Lung (tissue), 12 donors: ENCODE measurements around the gene EFCAB5. TPM values are rescaled to one million over a fixed set of nuclear protein-coding genes. Genes with fewer than 3 reads are reported as not detected.

Experiments used
- ATAC-seq: fragments of 200-7000 bp; cut with Tn5 transposase; one replicate; pipeline ENCODE4 v1.9.1; 2020; ENCODE audit warnings: moderate number of reproducible peaks; ENCODE audit not compliant: insufficient read depth, low FRiP score
- DNase-seq, 3 donors: peaks; one replicate each; pipeline ENCODE4 v3.0.0-alpha.2; 2013 to 2017
- H3K27ac ChIP-seq, 2 donors: one replicate each; pipeline ENCODE4 v1.5.1; 2013; ENCODE audit warnings: mild to moderate bottlenecking in 2 of 2, moderate library complexity in 2 of 2, control low read depth in 1 of 2, inconsistent platforms in 1 of 2, low read depth in 1 of 2, low read length in 1 of 2
- H3K27me3 ChIP-seq, 3 donors: one replicate each; pipeline ENCODE4 v1.5.1; 2013; ENCODE audit warnings: low read length in 2 of 3; ENCODE audit not compliant: control insufficient read depth in 3 of 3, insufficient read depth in 3 of 3
- H3K36me3 ChIP-seq, 4 donors: one replicate each; pipeline ENCODE4 v1.5.1; 2013; ENCODE audit warnings: low read length in 4 of 4, mild to moderate bottlenecking in 1 of 4, moderate library complexity in 1 of 4; ENCODE audit not compliant: control insufficient read depth in 4 of 4, insufficient read depth in 4 of 4
- H3K4me1 ChIP-seq, 5 donors: one replicate each; pipeline ENCODE4 v1.5.1; 2013; ENCODE audit warnings: low read length in 5 of 5, mild to moderate bottlenecking in 2 of 5, moderate library complexity in 1 of 5; ENCODE audit not compliant: control insufficient read depth in 5 of 5, insufficient read depth in 5 of 5
- H3K4me3 ChIP-seq: one replicate; pipeline ENCODE4 v1.5.1; 2013; ENCODE audit warnings: mild to moderate bottlenecking, control low read depth, moderate library complexity
- H3K9ac ChIP-seq, 2 donors: one replicate each; pipeline ENCODE4 v1.5.1; 2013; ENCODE audit warnings: low read length in 2 of 2, control low read depth in 1 of 2; ENCODE audit not compliant: insufficient read depth in 1 of 2
- H3K9me3 ChIP-seq, 4 donors: one replicate each; pipeline ENCODE4 v1.5.1; 2013; ENCODE audit warnings: low read length in 3 of 4, mild to moderate bottlenecking in 1 of 4, moderate library complexity in 1 of 4; ENCODE audit not compliant: control insufficient read depth in 4 of 4, insufficient read depth in 3 of 4
- whole genome bisulfite sequencing, 2 donors: extraction: QIAGEN DNeasy Blood & Tissue Kit; methylation state at CpG; one replicate each; pipeline ENCODE4 v1.1.7; 2013; 5-methylcytosine and 5-hydroxymethylcytosine counted together
- polyA plus RNA-seq, 2 donors: library from polyadenylated mRNA; stranded (reverse); fragments of 200-250 nt; gene quantifications; one replicate each; pipeline ENCODE4 v1.2.1, GENCODE V29; 2013
- total RNA-seq, 2 donors: library from RNA; depleted of rRNA in 1 of 2; stranded (reverse); fragments of >200 nt in 1 of 2; gene quantifications; one replicate each; pipeline ENCODE4 v1.2.1, GENCODE V29; 2014 to 2021
- TF ChIP-seq, protein P1 (sequence below): IDR thresholded peaks from 2 replicates; pipeline ENCODE4 v1.5.1; 2012; ENCODE audit warnings: mild to moderate bottlenecking; ENCODE audit errors: control extremely low read depth, extremely low read depth
- donor health status: control.
- donor health status: control.
- donor health status: Bipolar disorder and iron deficiency.
- donor health status: healthy.
- donor health status: DM: yes; HTN: yes; CAD: no.

EFCAB5 gene
- total and polyA plus RNA-seq, 4 donors: 0.09 to 2.2 (median 0.42) TPM

DNA sequence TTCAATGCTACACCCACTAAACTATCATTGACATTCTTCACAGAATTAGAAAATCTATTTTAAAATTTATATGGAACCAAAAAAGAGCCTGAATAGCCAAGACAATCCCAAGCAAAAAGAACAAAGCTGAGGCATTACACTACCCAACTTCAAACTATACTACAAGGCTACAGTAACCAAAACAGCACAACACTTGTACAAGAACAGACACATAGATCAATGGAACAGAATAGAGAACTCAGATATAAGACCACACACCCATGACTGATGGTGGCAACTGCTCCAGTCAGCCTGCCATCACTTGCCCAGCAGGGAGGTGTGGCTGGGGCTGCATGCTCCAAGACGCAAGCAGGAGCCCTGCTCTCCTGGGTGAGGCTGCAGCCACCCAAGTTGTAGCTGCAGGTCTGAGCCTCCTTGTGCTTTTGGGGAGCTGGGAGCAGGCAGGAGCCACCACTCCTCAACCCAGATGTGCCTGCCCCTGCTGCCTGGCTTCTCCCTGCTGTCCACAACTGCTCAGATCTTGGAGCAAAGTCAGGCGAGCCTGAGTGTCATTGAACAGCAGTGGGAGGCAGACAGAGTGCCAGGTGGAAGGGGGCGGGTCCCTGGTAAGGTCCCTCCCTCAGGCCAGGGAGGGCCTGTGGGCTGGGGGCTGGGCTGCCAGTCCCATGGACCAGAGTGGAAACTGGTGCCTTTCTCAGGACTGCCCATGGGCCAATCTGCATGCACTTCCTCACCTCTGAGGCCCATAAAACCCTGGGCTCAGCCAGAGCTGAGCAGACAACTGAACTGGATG lies 36.2 kb upstream of the EFCAB5 start:
- no peak overlapping the region for H3K4me3 ChIP-seq
- ATAC-seq: no peak

GRCh38 chr17:29905879-29906167 lies 35.6 kb upstream of the EFCAB5 start:
- Histone ChIP-seq H3K4me3 (no peak overlapping the region), H3K36me3 (no peaks in the 10 kb centered on the region), H3K4me1 (peaks cover 0 to 2% (median 0%) of the 10 kb centered on the region in 5 donors), H3K27me3 (no peaks in the 10 kb centered on the region), H3K9ac (no peak overlapping the region), H3K27ac (no peak overlapping the region), H3K9me3 (no peaks in the 10 kb centered on the region)
- no peak for DNase-seq
- 98 to 100% methylated on average over 3 of the region's 3 CpGs for WGBS, 2 donors
- TF ChIP-seq, protein P1, sequence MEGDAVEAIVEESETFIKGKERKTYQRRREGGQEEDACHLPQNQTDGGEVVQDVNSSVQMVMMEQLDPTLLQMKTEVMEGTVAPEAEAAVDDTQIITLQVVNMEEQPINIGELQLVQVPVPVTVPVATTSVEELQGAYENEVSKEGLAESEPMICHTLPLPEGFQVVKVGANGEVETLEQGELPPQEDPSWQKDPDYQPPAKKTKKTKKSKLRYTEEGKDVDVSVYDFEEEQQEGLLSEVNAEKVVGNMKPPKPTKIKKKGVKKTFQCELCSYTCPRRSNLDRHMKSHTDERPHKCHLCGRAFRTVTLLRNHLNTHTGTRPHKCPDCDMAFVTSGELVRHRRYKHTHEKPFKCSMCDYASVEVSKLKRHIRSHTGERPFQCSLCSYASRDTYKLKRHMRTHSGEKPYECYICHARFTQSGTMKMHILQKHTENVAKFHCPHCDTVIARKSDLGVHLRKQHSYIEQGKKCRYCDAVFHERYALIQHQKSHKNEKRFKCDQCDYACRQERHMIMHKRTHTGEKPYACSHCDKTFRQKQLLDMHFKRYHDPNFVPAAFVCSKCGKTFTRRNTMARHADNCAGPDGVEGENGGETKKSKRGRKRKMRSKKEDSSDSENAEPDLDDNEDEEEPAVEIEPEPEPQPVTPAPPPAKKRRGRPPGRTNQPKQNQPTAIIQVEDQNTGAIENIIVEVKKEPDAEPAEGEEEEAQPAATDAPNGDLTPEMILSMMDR: no peak
- ATAC-seq: no peak

More for the DNA sequence above, 36.2 kb upstream of the EFCAB5 start:
- 96 to 100% methylated on average over 3 of the region's 3 CpGs for WGBS, 2 donors
- Histone ChIP-seq H3K27me3 (no peaks in the 10 kb centered on the region), H3K9me3 (no peaks in the 10 kb centered on the region), H3K27ac (no peak overlapping the region), H3K36me3 (no peaks in the 10 kb centered on the region), H3K4me1 (peaks cover 0 to 2% (median 0%) of the 10 kb centered on the region in 5 donors), H3K9ac (no peak overlapping the region)
- TF ChIP-seq, protein P1: no peak
- no peak for DNase-seq

- WGBS, 2 donors: 97 to 98% methylated on average over 2 of the region's 2 CpGs
- TF ChIP-seq, protein P1: no peak
Measured at GRCh38 chr17:29906969-29907368, 34.5 kb upstream of the EFCAB5 start.

More at GRCh38 chr17:29906969-29907368, 34.5 kb upstream of the EFCAB5 start:
- Histone ChIP-seq H3K9ac (no peak overlapping the region), H3K4me3 (no peak overlapping the region), H3K27me3 (no peaks in the 10 kb centered on the region), H3K4me1 (peaks cover 0 to 6% (median 2%) of the 10 kb centered on the region in 5 donors), H3K9me3 (no peaks in the 10 kb centered on the region), H3K36me3 (no peaks in the 10 kb centered on the region), H3K27ac (no peak overlapping the region)
- ATAC-seq (no peak), DNase-seq (no peak)
